ENCODE measurements around the gene TMEM208.

- TF ChIP-seq, protein P1, sequence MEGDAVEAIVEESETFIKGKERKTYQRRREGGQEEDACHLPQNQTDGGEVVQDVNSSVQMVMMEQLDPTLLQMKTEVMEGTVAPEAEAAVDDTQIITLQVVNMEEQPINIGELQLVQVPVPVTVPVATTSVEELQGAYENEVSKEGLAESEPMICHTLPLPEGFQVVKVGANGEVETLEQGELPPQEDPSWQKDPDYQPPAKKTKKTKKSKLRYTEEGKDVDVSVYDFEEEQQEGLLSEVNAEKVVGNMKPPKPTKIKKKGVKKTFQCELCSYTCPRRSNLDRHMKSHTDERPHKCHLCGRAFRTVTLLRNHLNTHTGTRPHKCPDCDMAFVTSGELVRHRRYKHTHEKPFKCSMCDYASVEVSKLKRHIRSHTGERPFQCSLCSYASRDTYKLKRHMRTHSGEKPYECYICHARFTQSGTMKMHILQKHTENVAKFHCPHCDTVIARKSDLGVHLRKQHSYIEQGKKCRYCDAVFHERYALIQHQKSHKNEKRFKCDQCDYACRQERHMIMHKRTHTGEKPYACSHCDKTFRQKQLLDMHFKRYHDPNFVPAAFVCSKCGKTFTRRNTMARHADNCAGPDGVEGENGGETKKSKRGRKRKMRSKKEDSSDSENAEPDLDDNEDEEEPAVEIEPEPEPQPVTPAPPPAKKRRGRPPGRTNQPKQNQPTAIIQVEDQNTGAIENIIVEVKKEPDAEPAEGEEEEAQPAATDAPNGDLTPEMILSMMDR (IDR thresholded peaks at IDR 0.05): peak in 1 of 4 experiments; percentile 15
- TF ChIP-seq POLR2A (IDR thresholded peaks at IDR 0.05): no peak
Observed at GRCh38 chr16:67277999-67278772, 51.3 kb downstream of the TMEM208 start.
